ENCODE data around the gene ZNF862. TPM values are rescaled to one million over a fixed set of nuclear protein-coding genes. Genes with fewer than 3 reads are reported as not detected.
A peak's percentile ranks its signal among the peaks of the same experiment; 100 is the strongest.

ZNF862 gene
- total and polyA plus RNA-seq, 2 of the 13 experiments (the other 11 are each of a cell fraction or from before 2014, with no cell fraction given), result 0.89 to 2.0 TPM

DNA sequence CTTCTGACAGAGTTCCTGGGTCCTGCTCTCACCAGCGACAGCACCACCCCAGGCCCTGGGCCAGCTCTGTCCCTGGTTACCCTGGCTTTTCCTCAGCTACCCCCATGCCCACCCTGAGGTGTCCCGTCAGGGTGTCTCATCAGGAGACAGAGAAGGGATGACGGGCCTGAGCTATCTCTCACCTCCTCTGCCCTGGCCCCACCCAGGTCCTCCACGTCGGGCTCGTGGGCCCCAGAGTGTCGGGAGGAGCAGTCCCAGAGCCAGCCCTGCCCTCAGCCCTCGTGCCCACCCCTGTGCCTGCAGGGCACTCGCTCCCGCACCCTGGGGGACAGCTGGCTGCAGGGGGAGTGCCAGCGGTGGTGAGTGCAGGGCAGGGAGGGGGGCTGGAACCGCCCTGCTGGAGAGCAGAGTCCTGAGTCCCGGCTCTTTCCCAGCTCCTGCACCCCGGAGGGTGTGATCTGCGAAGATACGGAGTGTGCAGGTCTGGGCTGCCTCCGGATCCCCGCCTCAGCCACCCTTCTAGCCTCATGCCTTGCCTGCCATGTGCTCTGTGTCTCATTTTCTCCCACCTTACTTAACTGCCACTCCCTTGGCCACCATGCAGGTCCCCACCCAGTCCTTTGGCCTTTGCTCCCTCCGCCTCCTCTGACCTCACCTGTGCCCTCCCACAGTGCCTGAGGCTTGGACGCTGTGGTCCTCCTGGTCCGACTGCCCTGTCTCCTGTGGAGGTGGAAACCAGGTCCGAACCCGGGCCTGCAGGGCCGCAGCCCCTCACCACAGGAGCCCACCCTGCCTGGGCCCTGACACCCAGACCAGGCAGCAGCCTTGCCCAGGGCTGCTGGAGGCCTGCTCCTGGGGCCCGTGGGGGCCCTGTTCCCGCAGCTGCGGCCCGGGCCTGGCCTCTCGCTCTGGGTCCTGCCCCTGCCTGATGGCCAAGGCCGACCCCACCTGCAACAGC, 16.7 kb upstream of the ZNF862 start (continued):
- TF ChIP-seq ZNF674 (CRISPR knock-in tag; IDR thresholded peaks at IDR 0.05; ENCODE audit: low read depth) (no peak), MTF2 (CRISPR knock-in tag; IDR thresholded peaks at IDR 0.05; ENCODE audit: borderline replicate concordance) (no peak), MTA3 (CRISPR knock-in tag; IDR thresholded peaks at IDR 0.05) (no peak)
- TF ChIP-seq, protein P1, sequence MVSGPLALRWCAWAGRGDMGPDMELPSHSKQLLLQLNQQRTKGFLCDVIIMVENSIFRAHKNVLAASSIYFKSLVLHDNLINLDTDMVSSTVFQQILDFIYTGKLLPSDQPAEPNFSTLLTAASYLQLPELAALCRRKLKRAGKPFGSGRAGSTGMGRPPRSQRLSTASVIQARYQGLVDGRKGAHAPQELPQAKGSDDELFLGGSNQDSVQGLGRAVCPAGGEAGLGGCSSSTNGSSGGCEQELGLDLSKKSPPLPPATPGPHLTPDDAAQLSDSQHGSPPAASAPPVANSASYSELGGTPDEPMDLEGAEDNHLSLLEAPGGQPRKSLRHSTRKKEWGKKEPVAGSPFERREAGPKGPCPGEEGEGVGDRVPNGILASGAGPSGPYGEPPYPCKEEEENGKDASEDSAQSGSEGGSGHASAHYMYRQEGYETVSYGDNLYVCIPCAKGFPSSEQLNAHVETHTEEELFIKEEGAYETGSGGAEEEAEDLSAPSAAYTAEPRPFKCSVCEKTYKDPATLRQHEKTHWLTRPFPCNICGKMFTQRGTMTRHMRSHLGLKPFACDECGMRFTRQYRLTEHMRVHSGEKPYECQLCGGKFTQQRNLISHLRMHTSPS (CRISPR knock-in tag; IDR thresholded peaks at IDR 0.05; ENCODE audit: low read depth), result peak; percentile 47; the same call in 1 of the 2 replicates

DNA sequence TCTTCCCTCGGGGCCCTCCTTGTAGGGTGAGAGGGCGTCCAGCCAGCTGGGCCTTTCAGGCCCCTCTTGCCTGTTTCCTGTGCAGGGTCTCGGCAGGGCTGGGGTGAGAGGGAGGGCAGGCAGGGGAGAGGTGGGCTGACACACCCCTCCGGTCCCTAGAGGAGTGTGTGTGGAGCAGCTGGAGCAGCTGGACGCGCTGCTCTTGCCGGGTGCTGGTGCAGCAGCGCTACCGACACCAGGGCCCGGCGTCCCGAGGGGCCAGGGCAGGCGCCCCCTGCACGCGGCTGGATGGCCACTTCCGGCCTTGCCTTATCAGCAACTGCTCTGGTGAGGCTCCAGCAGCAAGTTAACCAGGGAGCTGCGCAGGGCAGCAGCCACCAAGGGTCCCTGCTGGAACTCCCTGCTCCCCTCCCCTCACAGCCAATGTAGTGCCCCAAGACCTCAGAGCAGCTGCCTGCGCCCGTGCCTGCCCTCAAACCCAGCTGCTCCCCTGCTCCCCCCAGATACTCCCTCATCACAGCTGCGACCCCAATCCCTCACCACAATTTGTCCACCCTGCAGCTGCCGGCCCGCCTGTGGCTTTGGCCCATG, 15.7 kb upstream of the ZNF862 start:
- no TSS peak for BruUV-seq (replicated peaks)
- H3K79me2 ChIP-seq (ENCODE audit: insufficient read depth, low read length), result no peaks in the 10 kb centered on the region
- no peak overlapping the region for H3K27ac ChIP-seq (ENCODE audit: extremely low read length, insufficient read depth, low read length)
- no peaks in the 10 kb centered on the region for H3K36me3 ChIP-seq (replicated peaks in 1 of 2; ENCODE audit: control insufficient read depth in 1 of 2, insufficient read depth in 2 of 2, low read length in 2 of 2)
- H3K4me2 ChIP-seq (ENCODE audit: low read depth, low read length), result peak overlapping the region; percentile 76
- peak overlapping the region; percentile 55 for H3K9ac ChIP-seq (ENCODE audit: insufficient read depth, low read depth, low read length)
- in situ Hi-C loops (cut with HindIII; ENCODE audit: extremely low pct_ligation_motif_present, low pct_unique_long_range_greater_than_20kb) (no loop called here), intact Hi-C loops (cut with micrococcal nuclease; ENCODE audit: unreplicated experiment) (no loop called here)
- no peaks in the 10 kb centered on the region for H4K20me1 ChIP-seq (ENCODE audit: insufficient read depth, low read length)
- TF ChIP-seq, protein P2, sequence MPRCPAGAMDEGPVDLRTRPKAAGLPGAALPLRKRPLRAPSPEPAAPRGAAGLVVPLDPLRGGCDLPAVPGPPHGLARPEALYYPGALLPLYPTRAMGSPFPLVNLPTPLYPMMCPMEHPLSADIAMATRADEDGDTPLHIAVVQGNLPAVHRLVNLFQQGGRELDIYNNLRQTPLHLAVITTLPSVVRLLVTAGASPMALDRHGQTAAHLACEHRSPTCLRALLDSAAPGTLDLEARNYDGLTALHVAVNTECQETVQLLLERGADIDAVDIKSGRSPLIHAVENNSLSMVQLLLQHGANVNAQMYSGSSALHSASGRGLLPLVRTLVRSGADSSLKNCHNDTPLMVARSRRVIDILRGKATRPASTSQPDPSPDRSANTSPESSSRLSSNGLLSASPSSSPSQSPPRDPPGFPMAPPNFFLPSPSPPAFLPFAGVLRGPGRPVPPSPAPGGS (CRISPR knock-in tag; IDR thresholded peaks at IDR 0.05), result no peak
- TF ChIP-seq ZNF75D (CRISPR knock-in tag; IDR thresholded peaks at IDR 0.05; ENCODE audit: borderline replicate concordance) (no peak), CCDC6 (CRISPR knock-in tag; IDR thresholded peaks at IDR 0.05) (0 out of 2 replicates have a peak, but pooled peaks have one; percentile 8), GABPB1 (CRISPR knock-in tag; IDR thresholded peaks at IDR 0.05) (peak; percentile 64; the same call in 1 of the 2 replicates), ZSCAN25 (CRISPR knock-in tag; IDR thresholded peaks at IDR 0.05) (peak; percentile 40)
- TF ChIP-seq, protein P3, sequence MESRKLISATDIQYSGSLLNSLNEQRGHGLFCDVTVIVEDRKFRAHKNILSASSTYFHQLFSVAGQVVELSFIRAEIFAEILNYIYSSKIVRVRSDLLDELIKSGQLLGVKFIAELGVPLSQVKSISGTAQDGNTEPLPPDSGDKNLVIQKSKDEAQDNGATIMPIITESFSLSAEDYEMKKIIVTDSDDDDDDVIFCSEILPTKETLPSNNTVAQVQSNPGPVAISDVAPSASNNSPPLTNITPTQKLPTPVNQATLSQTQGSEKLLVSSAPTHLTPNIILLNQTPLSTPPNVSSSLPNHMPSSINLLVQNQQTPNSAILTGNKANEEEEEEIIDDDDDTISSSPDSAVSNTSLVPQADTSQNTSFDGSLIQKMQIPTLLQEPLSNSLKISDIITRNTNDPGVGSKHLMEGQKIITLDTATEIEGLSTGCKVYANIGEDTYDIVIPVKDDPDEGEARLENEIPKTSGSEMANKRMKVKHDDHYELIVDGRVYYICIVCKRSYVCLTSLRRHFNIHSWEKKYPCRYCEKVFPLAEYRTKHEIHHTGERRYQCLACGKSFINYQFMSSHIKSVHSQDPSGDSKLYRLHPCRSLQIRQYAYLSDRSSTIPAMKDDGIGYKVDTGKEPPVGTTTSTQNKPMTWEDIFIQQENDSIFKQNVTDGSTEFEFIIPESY (CRISPR knock-in tag; IDR thresholded peaks at IDR 0.05), result 0 out of 2 replicates have a peak, but pooled peaks have one; percentile 39
- ChIA-PET CTCF (ENCODE audit: low intra/inter-chr PET ratio, low total read pairs) (no interaction called here), POLR2A (no interaction called here)
- H2AFZ ChIP-seq (ENCODE audit: low read length), result no peak overlapping the region
- peak overlapping the region; percentile 15 to 69 (median 35); a peak in 4 of 6 replicates for H3K4me3 ChIP-seq (replicated peaks in 1 of 3; ENCODE audit: insufficient read depth in 1 of 3, low read depth in 2 of 3, low read length in 3 of 3)
- no peak for DNase-seq (ENCODE audit: low spot score)
- WGBS (ENCODE audit: low lambda C conversion rate), result 63% methylated on average over 9 of the region's 22 CpGs
- no peak for ATAC-seq
- H3K9me3 ChIP-seq (ENCODE audit: low read length), result no peaks in the 10 kb centered on the region
- peaks cover 15% of the 10 kb centered on the region for H3K4me1 ChIP-seq (ENCODE audit: insufficient read depth, low read length)
- peaks cover 3% of the 10 kb centered on the region in 2 experiments; a peak in 1 of 5 replicates for H3K27me3 ChIP-seq (ENCODE audit: control insufficient read depth in 1 of 2, insufficient read depth in 2 of 2, low read length in 2 of 2)
- no peak for FAIRE-seq
